Measurements from ENCODE around the gene MYOM1.

MYOM1 gene

DNA sequence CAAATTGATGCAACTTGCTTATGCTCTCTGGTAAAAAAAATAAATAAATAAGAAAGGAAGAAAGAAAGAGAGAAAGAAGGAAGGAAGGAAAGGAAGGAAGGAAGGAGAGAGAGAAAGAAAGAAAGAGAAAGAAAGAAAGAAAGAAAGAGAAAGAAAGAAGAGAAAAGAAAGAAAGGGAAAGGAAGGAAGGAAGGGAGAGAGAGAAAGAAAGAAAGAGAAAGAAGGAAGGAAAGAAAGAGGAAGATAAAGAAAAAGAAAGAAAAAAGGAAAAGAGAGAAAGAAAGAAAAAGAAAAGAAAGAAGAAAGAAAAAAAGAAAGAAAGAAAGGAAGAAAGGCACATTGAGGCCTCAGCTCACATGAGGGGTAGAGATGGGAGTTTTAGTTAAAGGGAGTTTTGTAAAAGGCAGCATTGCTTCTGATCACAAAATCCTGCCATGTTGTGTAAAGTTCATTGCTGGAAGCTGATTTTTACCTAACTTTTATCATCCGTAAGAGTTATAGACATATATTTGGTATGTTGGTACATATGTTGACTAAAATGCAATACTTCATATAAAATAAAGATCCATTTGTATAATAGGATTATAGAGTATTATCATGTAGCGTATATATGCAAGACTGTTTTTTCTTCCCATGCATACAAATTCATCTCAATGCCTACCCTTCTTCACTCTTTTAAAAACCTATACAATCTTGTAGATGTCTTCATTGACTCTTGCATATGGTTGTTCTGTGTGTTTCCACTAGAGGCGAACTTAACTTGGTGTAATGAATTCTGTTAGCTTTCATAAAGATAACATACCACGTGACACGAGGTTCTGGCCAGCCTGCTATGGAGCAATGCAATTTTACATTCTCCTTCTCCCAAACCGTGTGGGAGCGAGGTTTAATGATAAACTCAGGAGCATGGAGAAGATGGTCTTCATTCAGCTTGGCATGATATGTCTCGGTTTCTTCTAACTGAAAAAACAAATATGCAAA is 32.8 kb downstream of the MYOM1 start:
- TF ChIP-seq, protein P1, sequence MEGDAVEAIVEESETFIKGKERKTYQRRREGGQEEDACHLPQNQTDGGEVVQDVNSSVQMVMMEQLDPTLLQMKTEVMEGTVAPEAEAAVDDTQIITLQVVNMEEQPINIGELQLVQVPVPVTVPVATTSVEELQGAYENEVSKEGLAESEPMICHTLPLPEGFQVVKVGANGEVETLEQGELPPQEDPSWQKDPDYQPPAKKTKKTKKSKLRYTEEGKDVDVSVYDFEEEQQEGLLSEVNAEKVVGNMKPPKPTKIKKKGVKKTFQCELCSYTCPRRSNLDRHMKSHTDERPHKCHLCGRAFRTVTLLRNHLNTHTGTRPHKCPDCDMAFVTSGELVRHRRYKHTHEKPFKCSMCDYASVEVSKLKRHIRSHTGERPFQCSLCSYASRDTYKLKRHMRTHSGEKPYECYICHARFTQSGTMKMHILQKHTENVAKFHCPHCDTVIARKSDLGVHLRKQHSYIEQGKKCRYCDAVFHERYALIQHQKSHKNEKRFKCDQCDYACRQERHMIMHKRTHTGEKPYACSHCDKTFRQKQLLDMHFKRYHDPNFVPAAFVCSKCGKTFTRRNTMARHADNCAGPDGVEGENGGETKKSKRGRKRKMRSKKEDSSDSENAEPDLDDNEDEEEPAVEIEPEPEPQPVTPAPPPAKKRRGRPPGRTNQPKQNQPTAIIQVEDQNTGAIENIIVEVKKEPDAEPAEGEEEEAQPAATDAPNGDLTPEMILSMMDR (IDR thresholded peaks at IDR 0.05; ENCODE audit: low read depth, low read length, missing control alignments) = no peak
- DNase-seq (ENCODE audit: low read depth) = no peak
- no peak overlapping the region for H3K4me3 ChIP-seq (ENCODE audit: low read depth, low read length)

GRCh38 chr18:3184275-3184963 is 35.3 kb downstream of the MYOM1 start:
- no peak overlapping the region for H3K4me3 ChIP-seq (ENCODE audit: low read depth, low read length)
- TF ChIP-seq, protein P1 (IDR thresholded peaks at IDR 0.05; ENCODE audit: low read depth, low read length, missing control alignments) = no peak

GRCh38 chr18:3183103-3183717 is 36.6 kb downstream of the MYOM1 start:
- TF ChIP-seq, protein P1 (IDR thresholded peaks at IDR 0.05; ENCODE audit: low read depth, low read length, missing control alignments) = no peak
- DNase-seq (ENCODE audit: low read depth) = no peak
- no peak overlapping the region for H3K4me3 ChIP-seq (ENCODE audit: low read depth, low read length)

More at GRCh38 chr18:3184275-3184963, 35.3 kb downstream of the MYOM1 start:
- no peak for DNase-seq (ENCODE audit: low read depth)

GRCh38 chr18:3180325-3180724 is 39.4 kb downstream of the MYOM1 start:
- TF ChIP-seq, protein P1 (IDR thresholded peaks at IDR 0.05; ENCODE audit: low read depth, low read length, missing control alignments) = no peak
- DNase-seq (ENCODE audit: low read depth) = no peak
- no peak overlapping the region for H3K4me3 ChIP-seq (ENCODE audit: low read depth, low read length)

- peak; percentile 40 for DNase-seq (ENCODE audit: low read depth)
- TF ChIP-seq, protein P1 (IDR thresholded peaks at IDR 0.05; ENCODE audit: low read depth, low read length, missing control alignments) = no peak
- no peak overlapping the region for H3K4me3 ChIP-seq (ENCODE audit: low read depth, low read length)
These were observed 40.2 kb downstream of the MYOM1 start for GRCh38 chr18:3179430-3180089.

GRCh38 chr18:3177902-3178687 is 41.7 kb downstream of the MYOM1 start:
- TF ChIP-seq, protein P1 (IDR thresholded peaks at IDR 0.05; ENCODE audit: low read depth, low read length, missing control alignments) = no peak
- no peak overlapping the region; the same call in 1 of the 2 replicates for H3K4me3 ChIP-seq (ENCODE audit: low read depth, low read length)
- DNase-seq (ENCODE audit: low read depth) = peak; percentile 97
